Panc1 (cell line): ENCODE results near the gene NEGR1.

Experiments used
- TF ChIP-seq, protein P1 (sequence below): fragments of 450-650 bp; IDR thresholded peaks from 2 replicates; pipeline ENCODE4 v1.5.1; 2017; ENCODE audit warnings: mild to moderate bottlenecking
- TF ChIP-seq, protein P2 (sequence below), 2 experiments: IDR thresholded peaks; 2 replicates each; pipeline ENCODE4 v1.6.1; 2011 to 2012; ENCODE audit warnings: low read depth in 2 of 2, control low read depth in 1 of 2, low read length in 1 of 2, mild to moderate bottlenecking in 1 of 2, moderate library complexity in 1 of 2; ENCODE audit not compliant: insufficient read depth in 1 of 2

DNA sequence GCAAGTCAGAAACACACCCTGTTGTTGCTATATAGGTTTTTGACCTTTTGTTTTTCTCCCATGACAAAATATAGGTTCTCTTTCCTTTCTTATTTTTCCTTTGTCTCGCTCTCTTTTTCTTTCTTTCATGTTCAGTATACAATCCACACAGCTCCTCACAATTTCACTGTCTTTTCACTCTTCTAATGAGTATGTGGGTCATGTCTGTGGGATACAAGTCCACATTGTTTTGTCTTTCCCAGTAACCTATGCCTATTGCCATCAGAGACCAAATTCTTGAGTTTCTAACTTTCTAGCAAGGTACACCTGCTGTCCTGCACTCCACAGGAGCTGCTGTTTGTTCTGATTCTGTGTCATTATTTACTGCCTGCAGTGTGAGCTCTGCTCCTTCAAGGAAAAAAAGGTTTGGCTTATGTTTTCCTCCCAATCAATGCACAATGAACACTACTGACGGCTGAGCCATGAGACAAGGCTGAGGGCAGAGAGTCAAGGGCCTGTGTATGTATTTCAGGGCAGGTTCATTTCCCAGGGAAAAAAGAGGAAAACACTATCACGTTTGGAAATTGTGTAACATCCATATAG is 453.8 kb downstream of the NEGR1 start:
- TF ChIP-seq, protein P1, sequence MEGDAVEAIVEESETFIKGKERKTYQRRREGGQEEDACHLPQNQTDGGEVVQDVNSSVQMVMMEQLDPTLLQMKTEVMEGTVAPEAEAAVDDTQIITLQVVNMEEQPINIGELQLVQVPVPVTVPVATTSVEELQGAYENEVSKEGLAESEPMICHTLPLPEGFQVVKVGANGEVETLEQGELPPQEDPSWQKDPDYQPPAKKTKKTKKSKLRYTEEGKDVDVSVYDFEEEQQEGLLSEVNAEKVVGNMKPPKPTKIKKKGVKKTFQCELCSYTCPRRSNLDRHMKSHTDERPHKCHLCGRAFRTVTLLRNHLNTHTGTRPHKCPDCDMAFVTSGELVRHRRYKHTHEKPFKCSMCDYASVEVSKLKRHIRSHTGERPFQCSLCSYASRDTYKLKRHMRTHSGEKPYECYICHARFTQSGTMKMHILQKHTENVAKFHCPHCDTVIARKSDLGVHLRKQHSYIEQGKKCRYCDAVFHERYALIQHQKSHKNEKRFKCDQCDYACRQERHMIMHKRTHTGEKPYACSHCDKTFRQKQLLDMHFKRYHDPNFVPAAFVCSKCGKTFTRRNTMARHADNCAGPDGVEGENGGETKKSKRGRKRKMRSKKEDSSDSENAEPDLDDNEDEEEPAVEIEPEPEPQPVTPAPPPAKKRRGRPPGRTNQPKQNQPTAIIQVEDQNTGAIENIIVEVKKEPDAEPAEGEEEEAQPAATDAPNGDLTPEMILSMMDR: no peak
- TF ChIP-seq, protein P2, sequence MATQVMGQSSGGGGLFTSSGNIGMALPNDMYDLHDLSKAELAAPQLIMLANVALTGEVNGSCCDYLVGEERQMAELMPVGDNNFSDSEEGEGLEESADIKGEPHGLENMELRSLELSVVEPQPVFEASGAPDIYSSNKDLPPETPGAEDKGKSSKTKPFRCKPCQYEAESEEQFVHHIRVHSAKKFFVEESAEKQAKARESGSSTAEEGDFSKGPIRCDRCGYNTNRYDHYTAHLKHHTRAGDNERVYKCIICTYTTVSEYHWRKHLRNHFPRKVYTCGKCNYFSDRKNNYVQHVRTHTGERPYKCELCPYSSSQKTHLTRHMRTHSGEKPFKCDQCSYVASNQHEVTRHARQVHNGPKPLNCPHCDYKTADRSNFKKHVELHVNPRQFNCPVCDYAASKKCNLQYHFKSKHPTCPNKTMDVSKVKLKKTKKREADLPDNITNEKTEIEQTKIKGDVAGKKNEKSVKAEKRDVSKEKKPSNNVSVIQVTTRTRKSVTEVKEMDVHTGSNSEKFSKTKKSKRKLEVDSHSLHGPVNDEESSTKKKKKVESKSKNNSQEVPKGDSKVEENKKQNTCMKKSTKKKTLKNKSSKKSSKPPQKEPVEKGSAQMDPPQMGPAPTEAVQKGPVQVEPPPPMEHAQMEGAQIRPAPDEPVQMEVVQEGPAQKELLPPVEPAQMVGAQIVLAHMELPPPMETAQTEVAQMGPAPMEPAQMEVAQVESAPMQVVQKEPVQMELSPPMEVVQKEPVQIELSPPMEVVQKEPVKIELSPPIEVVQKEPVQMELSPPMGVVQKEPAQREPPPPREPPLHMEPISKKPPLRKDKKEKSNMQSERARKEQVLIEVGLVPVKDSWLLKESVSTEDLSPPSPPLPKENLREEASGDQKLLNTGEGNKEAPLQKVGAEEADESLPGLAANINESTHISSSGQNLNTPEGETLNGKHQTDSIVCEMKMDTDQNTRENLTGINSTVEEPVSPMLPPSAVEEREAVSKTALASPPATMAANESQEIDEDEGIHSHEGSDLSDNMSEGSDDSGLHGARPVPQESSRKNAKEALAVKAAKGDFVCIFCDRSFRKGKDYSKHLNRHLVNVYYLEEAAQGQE (IDR thresholded peaks at IDR 0.05; ENCODE audit: insufficient read depth in 1 of 2, low read depth in 2 of 2, low read length in 1 of 2): no peak
